Mucosa of descending colon (tissue), 3 donors: ENCODE results near the gene IQSEC3. TPM values are rescaled to one million over a fixed set of nuclear protein-coding genes. Genes with fewer than 3 reads are reported as not detected.

ENCODE experiments used
- ATAC-seq: fragments of 200-7000 bp; cut with Tn5 transposase; one replicate; pipeline ENCODE4 v1.9.1; 2020; ENCODE audit warnings: mild to moderate bottlenecking, moderate library complexity
- DNase-seq, 3 donors: peaks; one replicate each; pipeline ENCODE4 v3.0.0-alpha.2; 2020
- H3K36me3 ChIP-seq: fragments of 200-600 bp; one replicate; pipeline ENCODE4 v1.8.0; 2021; ENCODE audit warnings: low read depth, mild to moderate bottlenecking
- H3K4me1 ChIP-seq: fragments of 200-600 bp; one replicate; pipeline ENCODE4 v1.8.0; 2021; ENCODE audit warnings: low read depth, mild to moderate bottlenecking
- H3K4me3 ChIP-seq: fragments of 200-600 bp; one replicate; pipeline ENCODE4 v1.8.0; 2021; ENCODE audit warnings: mild to moderate bottlenecking
- H3K9me3 ChIP-seq: fragments of 200-600 bp; one replicate; pipeline ENCODE4 v1.8.0; 2021; ENCODE audit warnings: mild to moderate bottlenecking
- intact Hi-C, 2 donors: fragments of 100-400 bp; cut with DNase I in 1 of 2; cut with micrococcal nuclease in 1 of 2; formaldehyde crosslinking; loops; one replicate each; pipeline versions ENCODE4 v1.11.0 to v1.11.1; 2022; cut with DNase I, micrococcal nuclease
- total RNA-seq, 3 donors: library from RNA; stranded (reverse); fragmentation: NEBNext Ultra II Directional in 2 of 3; extraction: Animal tissue kit (Norgen Biotek cat#: 25700) in 2 of 3; gene quantifications; one replicate each; pipeline versions ENCODE4 v1.2.1 to v1.2.4, GENCODE V29; 2021 to 2023
- TF ChIP-seq, protein P1 (sequence below): fragments of 200-600 bp; IDR thresholded peaks from one replicate; pipeline ENCODE4 v1.8.0; 2022; ENCODE audit warnings: antibody characterized with exemption, mild to moderate bottlenecking
- donor health status: DM: no; HTN: no; CAD: no; lungs with moderate emphysema.
- donor health status: DM: no; HTN: no; CAD: no.
- donor health status: DM: no; HTN: yes; CAD: no.

IQSEC3 gene
- total RNA-seq, 3 donors from 2014 or later = 0.23 to 2.3 (median 1.1) TPM

DNA sequence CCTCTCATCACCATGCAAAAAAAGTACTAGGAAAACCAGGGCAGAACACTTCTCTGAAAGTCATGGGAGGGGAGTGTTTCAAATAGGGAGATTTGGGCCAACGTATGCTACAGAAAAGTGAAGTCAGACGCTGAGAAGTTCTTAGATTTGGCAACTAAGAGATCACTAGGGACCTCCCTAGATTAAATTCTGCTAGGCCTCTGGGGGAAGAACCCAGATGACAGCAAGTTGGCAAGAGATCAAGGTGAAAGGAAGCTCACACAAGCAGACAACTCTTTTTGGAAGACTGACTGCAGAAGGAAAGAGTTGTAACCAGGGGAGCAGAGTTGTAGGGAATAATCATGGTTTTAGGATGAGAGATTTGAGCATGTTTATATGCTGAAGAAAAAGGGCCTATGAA, 20.7 kb downstream of the IQSEC3 start:
- TF ChIP-seq, protein P1, sequence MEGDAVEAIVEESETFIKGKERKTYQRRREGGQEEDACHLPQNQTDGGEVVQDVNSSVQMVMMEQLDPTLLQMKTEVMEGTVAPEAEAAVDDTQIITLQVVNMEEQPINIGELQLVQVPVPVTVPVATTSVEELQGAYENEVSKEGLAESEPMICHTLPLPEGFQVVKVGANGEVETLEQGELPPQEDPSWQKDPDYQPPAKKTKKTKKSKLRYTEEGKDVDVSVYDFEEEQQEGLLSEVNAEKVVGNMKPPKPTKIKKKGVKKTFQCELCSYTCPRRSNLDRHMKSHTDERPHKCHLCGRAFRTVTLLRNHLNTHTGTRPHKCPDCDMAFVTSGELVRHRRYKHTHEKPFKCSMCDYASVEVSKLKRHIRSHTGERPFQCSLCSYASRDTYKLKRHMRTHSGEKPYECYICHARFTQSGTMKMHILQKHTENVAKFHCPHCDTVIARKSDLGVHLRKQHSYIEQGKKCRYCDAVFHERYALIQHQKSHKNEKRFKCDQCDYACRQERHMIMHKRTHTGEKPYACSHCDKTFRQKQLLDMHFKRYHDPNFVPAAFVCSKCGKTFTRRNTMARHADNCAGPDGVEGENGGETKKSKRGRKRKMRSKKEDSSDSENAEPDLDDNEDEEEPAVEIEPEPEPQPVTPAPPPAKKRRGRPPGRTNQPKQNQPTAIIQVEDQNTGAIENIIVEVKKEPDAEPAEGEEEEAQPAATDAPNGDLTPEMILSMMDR = no peak
- H3K9me3 ChIP-seq = no peaks in the 10 kb centered on the region
- H3K4me1 ChIP-seq = no peaks in the 10 kb centered on the region
- intact Hi-C loops = no loop called here
- H3K36me3 ChIP-seq = no peaks in the 10 kb centered on the region
- no peak overlapping the region for H3K4me3 ChIP-seq
- no peak for ATAC-seq
- no peak for DNase-seq

DNA sequence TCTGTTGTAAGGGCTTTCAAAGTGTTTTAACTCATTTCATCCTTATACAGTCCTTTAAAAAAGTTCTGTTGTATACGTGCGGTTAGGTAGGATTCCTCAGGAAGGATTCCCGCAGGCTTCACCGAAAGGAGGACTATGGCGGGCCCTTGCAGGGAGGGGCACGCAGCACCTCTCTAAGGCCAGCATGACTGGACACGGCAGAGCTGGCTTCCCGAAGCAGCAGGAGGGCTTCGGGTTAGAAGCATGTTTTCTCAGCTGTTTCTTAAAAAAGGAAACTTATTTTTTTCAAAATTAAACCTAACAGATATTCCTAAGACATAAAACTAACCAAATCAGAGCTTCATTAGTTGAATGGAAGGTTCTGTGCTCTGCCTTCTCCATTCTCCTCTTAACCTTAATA, 21.3 kb downstream of the IQSEC3 start:
- no peaks in the 10 kb centered on the region for H3K9me3 ChIP-seq
- TF ChIP-seq, protein P1 = no peak
- H3K4me3 ChIP-seq = no peak overlapping the region
- no peaks in the 10 kb centered on the region for H3K36me3 ChIP-seq
- DNase-seq (no peak), ATAC-seq (no peak)
- intact Hi-C loops = no loop called here
- no peaks in the 10 kb centered on the region for H3K4me1 ChIP-seq

DNA sequence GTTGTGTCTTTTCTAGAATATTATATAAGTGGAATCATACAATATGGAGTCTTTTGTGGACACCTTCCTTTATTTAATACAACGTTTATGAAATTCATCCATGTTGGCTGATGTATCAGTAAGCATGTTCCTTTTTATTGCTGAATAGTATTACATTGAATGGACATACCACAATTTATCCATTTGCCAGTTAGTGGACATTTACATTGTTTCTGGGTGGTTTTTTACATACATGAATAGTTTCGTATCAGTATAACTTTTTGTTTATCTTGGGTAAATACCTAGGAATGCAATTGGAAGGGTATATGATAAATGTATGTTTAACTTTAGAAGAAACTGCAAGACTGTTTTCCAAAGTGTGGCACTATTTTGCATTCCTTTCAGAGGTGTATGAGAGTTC, 23.1 kb downstream of the IQSEC3 start:
- H3K9me3 ChIP-seq = no peaks in the 10 kb centered on the region
- no peak for DNase-seq
- no peak overlapping the region for H3K4me3 ChIP-seq
- TF ChIP-seq, protein P1 = no peak
- intact Hi-C loops = no loop called here
- no peaks in the 10 kb centered on the region for H3K4me1 ChIP-seq
- no peak for ATAC-seq
- H3K36me3 ChIP-seq = no peaks in the 10 kb centered on the region

DNA sequence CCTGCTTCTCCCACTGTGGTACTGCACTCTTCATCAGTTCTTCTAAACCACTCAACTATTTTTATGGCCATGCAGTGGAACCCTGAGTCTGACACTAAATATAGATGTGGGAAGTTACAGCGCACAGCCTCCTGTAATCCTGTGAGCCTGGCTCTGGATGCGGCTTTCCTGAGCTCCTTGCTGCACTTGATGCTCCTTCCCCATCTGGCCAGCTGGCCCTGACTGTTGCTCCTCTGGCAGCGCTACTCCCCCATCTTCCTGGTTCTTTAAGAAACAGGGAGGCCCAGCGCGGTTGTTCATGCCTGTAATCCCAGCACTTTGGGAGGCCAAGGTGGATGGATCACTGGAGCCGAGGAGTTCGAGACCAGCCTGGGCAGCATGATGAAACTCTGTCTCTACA, 24.6 kb downstream of the IQSEC3 start:
- intact Hi-C loops = no loop called here
- no peaks in the 10 kb centered on the region for H3K4me1 ChIP-seq
- H3K36me3 ChIP-seq = no peaks in the 10 kb centered on the region
- DNase-seq (no peak), ATAC-seq (no peak)
- H3K4me3 ChIP-seq = no peak overlapping the region
- TF ChIP-seq, protein P1 = no peak
- no peaks in the 10 kb centered on the region for H3K9me3 ChIP-seq

DNA sequence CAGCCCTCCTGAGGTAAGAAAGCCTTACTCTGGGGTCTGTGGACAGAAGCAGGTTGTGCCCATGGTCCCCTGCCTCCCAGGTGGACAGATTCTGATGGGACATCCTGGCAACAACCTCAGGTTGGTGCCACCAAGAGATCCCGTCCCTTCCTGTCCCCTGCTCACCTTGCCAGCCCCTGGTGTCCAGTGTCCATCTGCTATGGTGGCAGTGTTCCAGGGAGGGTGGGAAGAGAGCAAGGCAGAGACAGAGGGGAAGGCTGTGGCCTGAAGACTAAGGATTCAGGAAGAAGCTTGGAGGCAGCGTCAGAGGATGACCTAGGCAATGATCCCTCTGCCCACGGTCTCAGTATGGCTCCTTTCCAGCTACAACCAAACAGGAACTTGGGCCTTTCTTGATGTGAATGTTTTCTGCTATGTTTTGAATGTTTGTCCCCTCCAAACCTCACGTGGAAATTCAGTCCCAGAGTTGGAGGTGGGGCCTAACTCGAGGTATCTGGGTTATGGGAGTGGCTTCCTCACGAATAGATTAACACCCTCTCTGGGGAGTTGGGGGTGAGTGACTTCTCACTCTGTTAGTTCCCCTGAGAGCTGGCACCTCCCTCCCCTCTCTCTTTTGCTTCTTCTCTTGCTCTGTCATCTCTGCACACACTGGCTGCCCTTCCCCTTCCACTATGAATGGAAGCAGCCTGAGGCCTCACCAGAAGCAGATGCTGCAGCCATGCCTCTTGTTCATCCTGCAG, 26.9 kb downstream of the IQSEC3 start:
- ATAC-seq = no peak
- intact Hi-C loops = no loop called here
- Histone ChIP-seq H3K4me3 (no peak overlapping the region), H3K4me1 (no peaks in the 10 kb centered on the region), H3K9me3 (no peaks in the 10 kb centered on the region), H3K36me3 (no peaks in the 10 kb centered on the region)
- TF ChIP-seq, protein P1 = no peak
- DNase-seq = no peak
